GM21526 (cell line): ENCODE results near the gene C16orf95.
"Not testable (repeated sequence)": the region's sequence is repeated elsewhere in the genome, so short reads cannot be mapped to it uniquely, and the experiment has no call there.

Experiments used
- ATAC-seq: cut with Tn5 transposase; IDR thresholded peaks from one replicate; pipeline ENCODE4 v1.9.1; 2021; ENCODE audit warnings: moderate library complexity; ENCODE audit not compliant: unreplicated experiment, low FRiP score

Gene C16orf95

GRCh38 chr16:87347932-87348615 lies 30.9 kb upstream of the C16orf95 start:
- ATAC-seq, result no peak

GRCh38 chr16:87346517-87347060 lies 29.4 kb upstream of the C16orf95 start:
- no peak for ATAC-seq

- no peak for ATAC-seq
Observed at GRCh38 chr16:87345726-87346424, 28.7 kb upstream of the C16orf95 start.

GRCh38 chr16:87344931-87345631 lies 27.9 kb upstream of the C16orf95 start:
- ATAC-seq, result no peak

DNA sequence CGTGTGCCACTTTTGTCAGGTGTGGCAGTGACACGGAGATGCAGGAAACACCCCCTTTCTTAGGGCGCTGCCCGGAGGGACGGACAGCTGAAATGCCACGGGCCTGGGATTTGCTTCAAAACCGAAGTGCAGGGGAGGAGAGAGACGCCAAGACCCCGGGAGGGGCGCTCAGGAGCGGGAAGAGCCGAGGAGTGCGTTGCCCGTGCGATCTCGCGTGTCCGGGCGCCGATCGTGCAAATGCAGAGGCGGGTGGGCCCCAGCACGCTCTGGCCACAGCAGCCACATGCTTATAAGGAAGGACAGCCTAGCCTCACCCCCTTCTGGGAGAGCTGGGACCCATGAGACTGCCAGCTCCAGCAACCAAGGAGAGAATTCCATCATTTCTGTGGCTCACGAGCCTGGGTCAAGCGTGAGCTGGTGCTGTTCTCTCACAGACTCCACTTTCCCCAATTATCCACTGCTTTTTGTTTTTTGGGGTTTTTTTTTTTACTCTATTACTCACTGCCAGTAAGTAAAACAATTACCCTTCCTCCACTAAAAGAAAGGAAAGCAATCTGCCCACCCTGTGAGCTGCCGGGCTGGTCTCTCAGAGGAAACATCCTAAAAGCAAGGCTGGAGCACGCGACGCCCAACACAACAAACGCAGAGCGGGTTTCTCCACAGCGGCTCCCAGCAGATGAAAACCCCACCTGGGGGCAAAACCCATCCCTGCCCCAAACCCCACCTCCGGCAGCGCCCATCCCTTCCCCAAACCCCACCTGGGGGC lies 27.2 kb upstream of the C16orf95 start:
- ATAC-seq, result no peak

- ATAC-seq, result no peak
Observed at GRCh38 chr16:87343753-87344050, 26.5 kb upstream of the C16orf95 start.

DNA sequence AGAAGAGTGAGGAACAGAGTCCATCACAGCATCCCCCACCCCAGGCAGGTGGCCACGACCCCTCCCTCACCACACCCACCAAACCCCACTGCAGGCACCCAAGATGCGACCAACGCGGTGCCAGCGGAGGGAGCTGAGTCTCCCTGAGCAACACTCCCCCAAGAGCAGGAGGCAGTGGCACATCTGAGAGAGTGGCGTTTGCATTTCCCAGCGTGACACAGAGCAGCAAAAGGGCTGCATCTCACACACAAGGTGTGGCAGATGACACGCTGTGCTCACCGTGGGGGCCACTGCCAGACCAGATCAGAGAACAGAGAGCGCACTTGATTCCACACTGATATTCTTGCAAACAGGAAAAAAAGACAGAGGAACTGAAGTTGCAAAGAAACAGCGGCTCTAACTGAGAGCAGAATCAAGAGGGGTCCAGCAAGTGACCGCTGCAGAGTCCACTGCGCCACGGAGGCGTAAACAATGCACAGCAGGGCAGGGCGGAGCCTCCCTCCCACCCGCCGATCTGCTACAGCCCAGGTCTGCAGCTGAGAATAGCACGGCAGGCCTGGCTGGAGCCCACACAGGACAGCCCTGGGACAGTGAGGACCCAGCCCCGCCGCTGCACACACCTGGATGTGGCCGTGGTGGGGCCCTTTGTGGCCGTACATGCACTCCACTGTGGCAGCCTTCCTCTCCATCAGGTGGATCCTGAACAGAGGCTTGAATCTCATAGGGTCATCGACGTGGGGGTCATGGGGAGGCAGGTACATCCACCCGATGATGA lies 26.0 kb upstream of the C16orf95 start:
- no peak for ATAC-seq

DNA sequence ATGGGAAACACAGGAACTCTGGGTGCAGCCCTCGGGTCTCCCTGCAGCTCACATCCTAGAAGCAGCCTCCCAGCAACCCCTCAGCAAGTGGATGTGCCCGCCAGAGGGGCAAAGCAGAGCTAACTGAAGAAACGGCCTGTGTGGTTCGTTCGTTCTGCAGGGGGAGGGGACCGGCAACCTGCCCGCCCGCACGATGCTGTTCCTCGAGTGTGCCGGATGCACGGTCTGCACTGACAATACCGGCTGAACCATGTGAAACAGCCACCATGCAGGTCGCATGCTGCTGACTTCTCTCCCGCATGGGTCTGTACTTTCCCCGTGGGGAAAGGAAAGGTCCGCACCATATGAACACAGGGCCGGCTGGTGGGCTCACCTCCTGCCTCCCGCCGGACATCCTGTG lies 25.3 kb upstream of the C16orf95 start:
- ATAC-seq, result no peak

GRCh38 chr16:87340198-87340597 lies 23.0 kb upstream of the C16orf95 start:
- no peak for ATAC-seq

GRCh38 chr16:87339724-87340105 lies 22.5 kb upstream of the C16orf95 start:
- not testable (repeated sequence) for ATAC-seq

GRCh38 chr16:87339086-87339723 lies 22.0 kb upstream of the C16orf95 start:
- no peak for ATAC-seq

DNA sequence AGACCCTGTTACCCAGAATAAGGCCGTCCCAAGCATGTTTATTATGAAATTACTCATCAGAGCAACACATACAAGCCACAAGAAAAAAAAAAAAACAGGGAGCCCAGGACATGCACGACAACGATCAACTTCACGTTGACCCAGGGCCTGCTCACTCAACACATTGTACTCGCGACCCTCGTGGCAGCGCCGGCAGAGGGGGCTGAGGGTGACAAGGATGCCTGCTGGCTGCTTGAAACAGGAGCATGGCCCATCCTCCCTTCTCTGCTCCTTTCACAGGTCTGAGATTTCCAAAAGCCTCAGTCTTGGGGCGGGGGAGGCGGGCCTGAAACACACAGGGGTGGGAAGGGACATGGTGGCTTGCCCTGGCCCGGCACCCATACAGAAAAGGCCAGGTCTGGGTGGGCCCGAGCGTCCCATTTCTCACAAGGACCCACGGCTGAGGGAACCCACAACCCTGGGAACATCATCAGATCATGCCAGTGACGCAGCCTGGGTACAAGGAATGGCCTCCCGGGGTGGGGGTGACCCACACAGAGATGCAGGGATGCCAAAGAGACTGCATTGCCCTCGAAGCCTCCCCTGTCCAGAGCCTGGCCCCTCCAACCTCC lies 21.1 kb upstream of the C16orf95 start:
- no peak for ATAC-seq

DNA sequence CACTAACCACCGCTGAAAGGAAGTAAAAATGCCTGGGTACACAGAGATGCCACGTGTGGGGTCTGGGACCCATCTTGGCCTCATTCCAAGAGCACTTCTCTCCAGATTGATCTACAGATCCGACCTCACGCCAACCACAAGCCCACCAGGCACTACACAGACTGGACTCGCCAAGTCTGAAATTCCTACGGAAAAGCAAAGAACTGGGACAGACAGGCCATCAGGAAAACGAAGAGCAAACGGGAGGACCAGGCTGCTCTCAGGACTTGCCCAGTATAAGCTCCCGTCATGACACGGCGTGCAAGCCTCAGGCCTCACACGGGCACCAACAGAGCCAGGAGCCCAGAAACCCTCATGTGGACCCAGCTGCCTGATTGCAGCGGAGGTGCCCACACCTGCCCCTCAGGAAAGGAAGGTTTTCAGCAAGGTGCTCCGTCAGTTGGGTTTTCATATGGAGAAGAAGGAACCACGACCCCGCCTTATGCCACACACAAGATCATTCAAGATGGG lies 20.1 kb upstream of the C16orf95 start:
- no peak for ATAC-seq

GRCh38 chr16:87336434-87337240 lies 19.4 kb upstream of the C16orf95 start:
- no peak for ATAC-seq

DNA sequence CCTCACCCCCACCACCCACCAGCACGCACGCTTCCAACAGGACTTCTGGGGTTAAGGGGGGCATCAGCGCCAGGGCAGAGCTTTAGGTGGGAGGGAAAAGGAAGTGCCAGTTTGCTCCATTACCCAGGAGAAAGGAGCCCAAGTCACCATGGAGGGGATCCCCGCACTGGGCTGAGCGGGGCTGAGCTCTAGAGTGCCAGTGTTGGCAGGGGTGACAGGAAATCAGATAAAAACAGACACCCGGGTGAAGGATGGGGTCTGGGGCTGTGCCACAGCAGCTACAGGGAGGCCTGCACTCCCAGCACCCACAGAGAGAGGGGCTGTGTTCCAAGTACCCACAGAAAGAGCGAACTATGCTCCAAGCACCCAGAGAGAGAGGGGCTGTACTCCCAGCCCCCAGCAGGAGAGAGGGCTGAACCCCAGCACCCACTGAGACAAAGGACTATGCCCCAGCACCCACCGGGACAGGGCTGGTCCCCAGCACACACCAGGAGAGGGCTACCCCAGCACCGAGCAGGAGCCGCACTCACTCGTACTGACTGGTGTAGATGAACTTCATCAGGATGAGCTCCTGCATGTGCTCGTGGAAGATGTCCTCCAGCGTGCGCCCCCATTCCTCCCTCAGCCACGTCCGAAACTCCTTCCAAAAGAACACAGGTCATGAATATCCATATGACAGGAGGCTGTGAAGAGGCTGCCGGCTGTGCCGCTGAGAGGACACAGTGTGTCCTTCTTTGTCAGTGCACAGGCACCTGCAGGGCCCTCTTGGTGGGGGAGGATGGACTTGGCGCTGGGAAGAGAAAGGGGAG lies 18.6 kb upstream of the C16orf95 start:
- ATAC-seq, result no peak

DNA sequence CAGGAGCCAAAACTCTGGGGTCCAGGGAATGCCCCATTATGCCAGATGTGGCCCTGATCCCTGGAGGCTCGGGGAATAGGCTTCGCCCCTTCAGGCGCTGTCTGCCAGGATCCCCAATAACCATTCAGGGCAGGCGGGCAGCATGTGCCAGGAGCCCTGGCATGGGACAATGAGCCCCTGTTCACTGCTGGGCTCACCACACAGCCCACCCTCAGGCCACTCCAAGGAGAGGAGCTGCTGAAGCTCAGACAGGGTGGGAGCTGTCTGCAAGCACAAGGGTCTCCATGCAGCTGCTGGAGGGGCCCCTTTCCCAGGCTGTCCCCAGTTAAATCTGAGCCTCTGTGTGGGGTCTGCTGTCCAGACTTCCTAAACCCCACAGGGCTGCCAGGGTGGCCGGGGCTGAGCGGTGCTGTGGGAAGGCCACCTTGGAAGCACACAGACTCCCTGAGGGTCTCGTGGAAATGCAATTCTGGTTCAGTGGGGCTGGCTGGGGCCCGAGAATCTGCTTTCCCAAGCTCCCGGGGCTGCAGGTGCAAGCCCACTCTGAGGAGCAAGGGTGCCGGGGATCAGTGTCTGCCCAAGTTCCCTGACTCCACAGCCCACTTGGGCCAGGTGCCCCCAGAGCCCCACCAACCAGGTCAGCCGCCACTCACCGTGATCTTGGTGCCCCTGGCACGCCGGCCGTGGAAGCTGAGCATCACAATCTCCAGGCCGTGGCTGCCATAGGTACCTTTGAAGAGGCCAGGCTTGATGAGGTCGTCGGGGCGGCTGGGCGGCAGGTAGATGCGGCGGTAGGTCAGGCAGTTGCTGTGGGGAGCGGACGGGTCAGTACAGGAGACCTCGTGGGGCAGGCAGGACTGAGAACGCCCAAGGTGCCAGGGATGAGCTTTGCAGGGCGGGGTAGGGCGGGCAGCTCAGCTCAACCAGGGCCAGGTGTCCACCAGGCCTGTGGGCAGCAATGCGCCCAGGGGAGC lies 17.7 kb upstream of the C16orf95 start:
- ATAC-seq, result no peak
